ENCODE data around the gene CEP83.

DNA sequence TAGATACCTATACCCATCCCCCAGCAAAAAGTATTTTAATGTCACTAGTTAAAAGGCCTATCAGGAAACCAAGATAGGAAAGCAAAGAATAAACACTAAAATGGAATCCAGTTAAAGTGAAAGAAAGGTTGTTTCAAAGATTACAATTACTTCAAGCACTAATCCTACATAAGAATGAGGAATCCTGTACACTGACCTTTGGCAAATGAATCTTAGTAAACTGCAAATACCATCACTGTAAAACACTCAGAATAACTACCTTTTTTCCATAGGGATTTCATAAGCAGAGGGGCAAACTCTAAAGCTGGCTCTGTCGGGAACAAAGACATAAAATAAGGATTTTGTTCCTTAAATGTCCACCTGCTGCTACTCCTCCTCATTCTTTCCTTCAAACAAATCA lies 25.9 kb downstream of the CEP83 start:
- TF ChIP-seq EP300 (IDR thresholded peaks at IDR 0.05) (no peak), POLR2AphosphoS5 (IDR thresholded peaks at IDR 0.05) (no peak), POLR2A (IDR thresholded peaks at IDR 0.05; ENCODE audit: low read depth) (no peak)
- TF ChIP-seq, protein P1, sequence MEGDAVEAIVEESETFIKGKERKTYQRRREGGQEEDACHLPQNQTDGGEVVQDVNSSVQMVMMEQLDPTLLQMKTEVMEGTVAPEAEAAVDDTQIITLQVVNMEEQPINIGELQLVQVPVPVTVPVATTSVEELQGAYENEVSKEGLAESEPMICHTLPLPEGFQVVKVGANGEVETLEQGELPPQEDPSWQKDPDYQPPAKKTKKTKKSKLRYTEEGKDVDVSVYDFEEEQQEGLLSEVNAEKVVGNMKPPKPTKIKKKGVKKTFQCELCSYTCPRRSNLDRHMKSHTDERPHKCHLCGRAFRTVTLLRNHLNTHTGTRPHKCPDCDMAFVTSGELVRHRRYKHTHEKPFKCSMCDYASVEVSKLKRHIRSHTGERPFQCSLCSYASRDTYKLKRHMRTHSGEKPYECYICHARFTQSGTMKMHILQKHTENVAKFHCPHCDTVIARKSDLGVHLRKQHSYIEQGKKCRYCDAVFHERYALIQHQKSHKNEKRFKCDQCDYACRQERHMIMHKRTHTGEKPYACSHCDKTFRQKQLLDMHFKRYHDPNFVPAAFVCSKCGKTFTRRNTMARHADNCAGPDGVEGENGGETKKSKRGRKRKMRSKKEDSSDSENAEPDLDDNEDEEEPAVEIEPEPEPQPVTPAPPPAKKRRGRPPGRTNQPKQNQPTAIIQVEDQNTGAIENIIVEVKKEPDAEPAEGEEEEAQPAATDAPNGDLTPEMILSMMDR (IDR thresholded peaks at IDR 0.05): no peak
